Fibroblast of villous mesenchyme (primary cell): ENCODE measurements around the gene TPBGL. TPM values are rescaled to one million over a fixed set of nuclear protein-coding genes. Genes with fewer than 3 reads are reported as not detected.

ENCODE experiments used
- DNase-seq: peaks from one replicate; pipeline ENCODE4 v3.0.0-alpha.2; 2010; ENCODE audit warnings: low read depth
- H3K4me3 ChIP-seq: 2 replicates; pipeline ENCODE4 v1.5.1; 2011; ENCODE audit warnings: low read depth, mild to moderate bottlenecking, low read length
- CTCF ChIP-seq: IDR thresholded peaks from 2 replicates; pipeline ENCODE4 v1.5.1; 2012; ENCODE audit warnings: low read depth, mild to moderate bottlenecking, low read length; ENCODE audit not compliant: insufficient read depth
- total RNA-seq: library from RNA; depleted of rRNA; stranded (reverse); fragments of >200 nt; gene quantifications from 2 replicates; pipeline ENCODE4 v1.2.3, GENCODE V29; 2012

TPBGL gene
- total RNA-seq, 1 donor, result not detected

GRCh38 chr11:75205564-75206020 is 35.0 kb upstream of the TPBGL start:
- no peak overlapping the region for H3K4me3 ChIP-seq
- no peak for DNase-seq
- no peak for TF ChIP-seq CTCF

GRCh38 chr11:75208446-75208845 is 32.1 kb upstream of the TPBGL start:
- no peak overlapping the region for H3K4me3 ChIP-seq
- TF ChIP-seq CTCF, result no peak
- DNase-seq, result no peak

- no peak for DNase-seq
- H3K4me3 ChIP-seq, result no peak overlapping the region
- TF ChIP-seq CTCF, result no peak
Observed at GRCh38 chr11:75212411-75212810, 28.2 kb upstream of the TPBGL start.

- peak; percentile 61 for TF ChIP-seq CTCF
- DNase-seq, result peak; percentile 82
- H3K4me3 ChIP-seq, result no peak overlapping the region
Observed at GRCh38 chr11:75214411-75214821, 26.2 kb upstream of the TPBGL start.

GRCh38 chr11:75214843-75215242 is 25.7 kb upstream of the TPBGL start:
- TF ChIP-seq CTCF, result no peak
- no peak for DNase-seq
- H3K4me3 ChIP-seq, result no peak overlapping the region

GRCh38 chr11:75219869-75220268 is 20.7 kb upstream of the TPBGL start:
- DNase-seq, result no peak
- no peak overlapping the region for H3K4me3 ChIP-seq
- no peak for TF ChIP-seq CTCF

- DNase-seq, result no peak
- H3K4me3 ChIP-seq, result no peak overlapping the region
- no peak for TF ChIP-seq CTCF
Observed at GRCh38 chr11:75223954-75224643, 16.5 kb upstream of the TPBGL start.
